HepG2 (cell line): Measurements from ENCODE around the gene KCNT2. TPM values are rescaled to one million over a fixed set of nuclear protein-coding genes. Genes with fewer than 3 reads are reported as not detected.
A peak's percentile ranks its signal among the peaks of the same experiment; 100 is the strongest.

Source experiments
- ATAC-seq: fragments of 200-7000 bp; cut with Tn5 transposase; 3 replicates; pipeline ENCODE4 v1.9.1; 2020; ENCODE audit warnings: mild to moderate bottlenecking, moderate library complexity
- BruUV-seq: library from RNA; stranded (reverse); fragments of 400-500 nt; replicated peaks from 2 replicates; lab custom pipeline; 2021; lab: Mats Ljungman, UMichigan
- CTCF ChIA-PET: fragments of 300-600 bp; formaldehyde crosslinking; extraction: SDS; loops from one replicate; lab custom pipeline; 2021; ENCODE audit warnings: low total read pairs, inconsistent platforms, low intra/inter-chr PET ratio; lab: Yijun Ruan, JAX
- POLR2A ChIA-PET: fragments of 350-600 bp; sonication (Branson Sonifier 250); formaldehyde crosslinking; loops from one replicate; lab custom pipeline; 2020; ENCODE audit warnings: antibody characterized with exemption, inconsistent platforms; lab: Yijun Ruan, JAX
- DNase-seq: peaks from one replicate; pipeline ENCODE4 v3.0.0-alpha.2; 2015; ENCODE audit warnings: low spot score
- FAIRE-seq: peaks from 3 replicates; lab custom pipeline; 2011; peaks lifted over from hg19 to GRCh38; lab: Jason Lieb, UNC
- H2AFZ ChIP-seq: one replicate; pipeline ENCODE4 v1.6.1; 2011; ENCODE audit warnings: low read length, inconsistent platforms
- H3K27ac ChIP-seq: fragments of 300-600 bp; 3 replicates; pipeline ENCODE4 v1.8.0; 2011; ENCODE audit warnings: mixed run types, mild to moderate bottlenecking, mixed read lengths, low read length, inconsistent platforms; ENCODE audit not compliant: insufficient read depth; ENCODE audit errors: extremely low read length
- H3K27me3 ChIP-seq, 2 experiments: fragments of 200-600 bp in 1 of 2; 2 replicates in 1 of 2; 3 replicates in 1 of 2; pipeline versions ENCODE4 v1.6.0 to v1.8.0; 2011; ENCODE audit warnings: low read length in 2 of 2, mild to moderate bottlenecking in 2 of 2, moderate library complexity in 2 of 2, inconsistent platforms in 1 of 2; ENCODE audit not compliant: insufficient read depth in 2 of 2, control insufficient read depth in 1 of 2
- H3K36me3 ChIP-seq, 2 experiments: fragments of 200-600 bp in 1 of 2; replicated peaks in 1 of 2; 2 replicates in 1 of 2; 3 replicates in 1 of 2; pipeline versions ENCODE4 v1.5.1 to v1.8.0; 2011; ENCODE audit warnings: low read length in 2 of 2, inconsistent platforms in 1 of 2; ENCODE audit not compliant: insufficient read depth in 2 of 2, control insufficient read depth in 1 of 2
- H3K4me1 ChIP-seq: 2 replicates; pipeline ENCODE4 v1.5.1; 2012; ENCODE audit warnings: low read length, inconsistent platforms; ENCODE audit not compliant: insufficient read depth
- H3K4me2 ChIP-seq: 2 replicates; pipeline ENCODE4 v1.6.0; 2011; ENCODE audit warnings: low read depth, low read length, inconsistent platforms
- H3K4me3 ChIP-seq, 3 experiments: fragments of 200-600 bp in 1 of 3; sonication (generic), shearing (Covaris generic) in 1 of 3; replicated peaks in 1 of 3; 2 replicates each; pipeline ENCODE4 v1.5.1; 2011 to 2016; ENCODE audit warnings: low read length in 3 of 3, inconsistent platforms in 2 of 3, low read depth in 2 of 3, mild to moderate bottlenecking in 2 of 3, control low read depth in 1 of 3, mixed read lengths in 1 of 3; ENCODE audit not compliant: insufficient read depth in 1 of 3
- H3K79me2 ChIP-seq: one replicate; pipeline ENCODE4 v1.6.1; 2011; ENCODE audit warnings: low read length, inconsistent platforms; ENCODE audit not compliant: insufficient read depth
- H3K9ac ChIP-seq: 2 replicates; pipeline ENCODE4 v1.6.0; 2011; ENCODE audit warnings: mild to moderate bottlenecking, low read depth, low read length, inconsistent platforms; ENCODE audit not compliant: insufficient read depth
- H3K9me3 ChIP-seq: 2 replicates; pipeline ENCODE4 v1.5.1; 2012; ENCODE audit warnings: mild to moderate bottlenecking, low read length
- H4K20me1 ChIP-seq: 2 replicates; pipeline ENCODE4 v1.6.0; 2011; ENCODE audit warnings: inconsistent platforms, mild to moderate bottlenecking, low read length, moderate library complexity; ENCODE audit not compliant: insufficient read depth
- KMT2B ChIP-seq: IDR thresholded peaks from 2 replicates; pipeline ENCODE4 v1.6.1; 2016; ENCODE audit warnings: missing genetic modification reagents, missing compliant biosample characterization
- MAFF ChIP-seq: IDR thresholded peaks from 2 replicates; pipeline ENCODE4 v1.6.1; 2011; ENCODE audit warnings: low read depth, low read length, improper control_type of control experiment
- MAFK ChIP-seq, 2 experiments: IDR thresholded peaks in 1 of 2; conservative IDR thresholded peaks in 1 of 2; 2 replicates each; pipeline ENCODE4 v1.6.1; 2011; ENCODE audit warnings: improper control_type of control experiment in 2 of 2, low read length in 2 of 2
- ZNF256 ChIP-seq: sonication (generic); formaldehyde crosslinking; conservative IDR thresholded peaks from 2 replicates; pipeline ENCODE4 v1.4.0; 2020; ENCODE audit warnings: missing genetic modification reagents
- ZNF629 ChIP-seq: sonication (generic); formaldehyde crosslinking; conservative IDR thresholded peaks from 2 replicates; pipeline ENCODE4 v1.5.0; 2020; ENCODE audit warnings: missing genetic modification reagents
- ZNF790 ChIP-seq: sonication (generic); formaldehyde crosslinking; IDR thresholded peaks from 2 replicates; pipeline ENCODE4 v1.8.0; 2022; ENCODE audit warnings: missing genetic modification reagents, mild to moderate bottlenecking, borderline replicate concordance
- in situ Hi-C: cut with HindIII; loops from 2 replicates; pipeline ENCODE4 v1.10.0; 2017; ENCODE audit warnings: low pct_unique_long_range_greater_than_20kb; ENCODE audit not compliant: extremely low pct_ligation_motif_present
- intact Hi-C: fragments of 100-400 bp; cut with micrococcal nuclease; formaldehyde crosslinking; loops from one replicate; pipeline ENCODE4 v1.10.0; 2022; ENCODE audit not compliant: unreplicated experiment
- polyA plus RNA-seq, 8 experiments: library from polyadenylated mRNA; depleted of rRNA in 3 of 8; stranded (reverse) in 7 of 8; unstranded in 1 of 8; fragments of >200 nt; fragmentation: Illumina TruSeq in 4 of 8; extraction: Trizol in 4 of 8; gene quantifications; 2 replicates each; pipeline versions ENCODE4 v1.2.1 to v1.2.3, GENCODE V29; 2011 to 2016; ENCODE audit warnings: low read depth in 4 of 8, missing spikeins in 1 of 8, mixed read lengths in 1 of 8; ENCODE audit not compliant: insufficient read depth in 1 of 8
- total RNA-seq, 5 experiments: library from RNA; depleted of rRNA; stranded (reverse); fragments of >200 nt; fragmentation: Illumina TruSeq; extraction: Trizol; gene quantifications; 2 replicates each; pipeline ENCODE4 v1.2.3, GENCODE V29; 2016; ENCODE audit warnings: low read depth in 1 of 5
- TF ChIP-seq, protein P1 (sequence below): sonication (generic); formaldehyde crosslinking; IDR thresholded peaks from 2 replicates; pipeline ENCODE4 v1.5.0; 2020; ENCODE audit warnings: mild to moderate bottlenecking, missing genetic modification reagents

KCNT2 gene
- total and polyA plus RNA-seq, 2 of the 13 experiments (the other 11 are each of a cell fraction or from before 2014, with no cell fraction given): not detected

DNA sequence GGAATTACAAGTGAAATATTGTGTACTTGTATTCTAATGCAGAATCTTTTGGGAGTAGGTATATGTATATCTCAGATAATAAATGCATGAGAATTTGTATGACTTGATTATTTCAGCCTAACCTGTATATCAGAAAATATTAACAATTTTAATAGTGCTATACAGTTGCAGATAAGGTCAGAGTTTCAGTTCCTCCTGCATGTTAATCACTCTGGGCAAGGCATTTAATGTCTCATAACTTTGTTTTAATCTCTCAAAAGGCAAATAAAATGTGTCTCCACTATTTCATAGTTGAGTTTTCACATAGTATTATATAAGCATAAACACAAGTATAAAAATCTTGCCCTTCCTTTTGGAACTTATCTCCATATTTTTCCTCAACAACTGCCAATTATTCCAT is 352.5 kb downstream of the KCNT2 start:
- H4K20me1 ChIP-seq: no peaks in the 10 kb centered on the region
- FAIRE-seq (no peak), ATAC-seq (no peak), DNase-seq (no peak)
- ChIA-PET CTCF (no interaction called here), POLR2A (no interaction called here)
- no peak overlapping the region for H3K4me2 ChIP-seq
- H3K4me3 ChIP-seq: no peak overlapping the region
- H3K27me3 ChIP-seq: no peaks in the 10 kb centered on the region
- BruUV-seq: no TSS peak
- no peak overlapping the region for H3K27ac ChIP-seq
- no peak overlapping the region for H3K9ac ChIP-seq
- H2AFZ ChIP-seq: no peak overlapping the region
- TF ChIP-seq, protein P1, sequence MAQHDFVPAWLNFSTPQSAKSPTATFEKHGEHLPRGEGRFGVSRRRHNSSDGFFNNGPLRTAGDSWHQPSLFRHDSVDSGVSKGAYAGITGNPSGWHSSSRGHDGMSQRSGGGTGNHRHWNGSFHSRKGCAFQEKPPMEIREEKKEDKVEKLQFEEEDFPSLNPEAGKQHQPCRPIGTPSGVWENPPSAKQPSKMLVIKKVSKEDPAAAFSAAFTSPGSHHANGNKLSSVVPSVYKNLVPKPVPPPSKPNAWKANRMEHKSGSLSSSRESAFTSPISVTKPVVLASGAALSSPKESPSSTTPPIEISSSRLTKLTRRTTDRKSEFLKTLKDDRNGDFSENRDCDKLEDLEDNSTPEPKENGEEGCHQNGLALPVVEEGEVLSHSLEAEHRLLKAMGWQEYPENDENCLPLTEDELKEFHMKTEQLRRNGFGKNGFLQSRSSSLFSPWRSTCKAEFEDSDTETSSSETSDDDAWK: no peak
- no peak for TF ChIP-seq ZNF629 (CRISPR knock-in tag)
- no peak for TF ChIP-seq KMT2B (CRISPR knock-in tag)
- TF ChIP-seq ZNF790 (CRISPR knock-in tag): no peak
- H3K36me3 ChIP-seq: no peaks in the 10 kb centered on the region
- H3K79me2 ChIP-seq: no peaks in the 10 kb centered on the region
- no peaks in the 10 kb centered on the region for H3K4me1 ChIP-seq
- H3K9me3 ChIP-seq: no peaks in the 10 kb centered on the region
- intact Hi-C loops (no loop called here), in situ Hi-C loops (no loop called here)

DNA sequence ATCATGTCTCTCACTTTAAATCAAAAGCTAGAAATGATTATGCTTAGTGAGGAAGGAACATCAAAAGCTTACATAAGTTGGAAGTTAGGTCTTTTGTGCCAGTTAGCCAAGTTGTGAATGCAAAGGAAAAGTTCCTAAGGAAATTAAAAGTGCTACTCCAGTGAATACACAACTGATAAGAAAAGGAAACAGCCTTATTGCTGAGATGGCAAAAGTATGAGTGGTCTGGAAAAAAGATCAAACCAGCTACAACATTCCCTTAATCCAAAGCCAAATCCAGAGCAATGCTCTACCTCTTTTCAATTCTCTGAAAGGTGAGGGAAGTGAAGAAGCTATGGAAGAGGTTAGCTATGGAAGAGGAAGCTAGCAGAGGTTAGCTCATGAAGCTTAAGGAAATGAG is 378.7 kb downstream of the KCNT2 start:
- Histone ChIP-seq H3K27ac (no peak overlapping the region), H3K9me3 (no peaks in the 10 kb centered on the region), H3K4me1 (no peaks in the 10 kb centered on the region), H2AFZ (no peak overlapping the region), H3K27me3 (no peaks in the 10 kb centered on the region; a peak in 1 of 5 replicates), H3K4me2 (no peak overlapping the region), H3K4me3 (no peak overlapping the region), H3K36me3 (no peaks in the 10 kb centered on the region), H4K20me1 (no peaks in the 10 kb centered on the region), H3K9ac (no peak overlapping the region), H3K79me2 (no peaks in the 10 kb centered on the region)
- BruUV-seq: no TSS peak
- peak; percentile 48 for TF ChIP-seq MAFF
- peak; percentile 36 to 60 for TF ChIP-seq MAFK (conservative IDR thresholded peaks at IDR 0.05 in 1 of 2, IDR thresholded peaks at IDR 0.05 in 1 of 2; ENCODE audit: low read length in 2 of 2)
- TF ChIP-seq ZNF256 (CRISPR knock-in tag): no peak
- DNase-seq (no peak), FAIRE-seq (no peak), ATAC-seq (no peak)
- ChIA-PET CTCF (no interaction called here), POLR2A (no interaction called here)
- intact Hi-C loops (no loop called here), in situ Hi-C loops (no loop called here)
